ENCODE measurements around the gene KIAA0513.
"Not testable (repeated sequence)": the region's sequence is repeated elsewhere in the genome, so short reads cannot be mapped to it uniquely, and the experiment has no call there.

The KIAA0513 gene

DNA sequence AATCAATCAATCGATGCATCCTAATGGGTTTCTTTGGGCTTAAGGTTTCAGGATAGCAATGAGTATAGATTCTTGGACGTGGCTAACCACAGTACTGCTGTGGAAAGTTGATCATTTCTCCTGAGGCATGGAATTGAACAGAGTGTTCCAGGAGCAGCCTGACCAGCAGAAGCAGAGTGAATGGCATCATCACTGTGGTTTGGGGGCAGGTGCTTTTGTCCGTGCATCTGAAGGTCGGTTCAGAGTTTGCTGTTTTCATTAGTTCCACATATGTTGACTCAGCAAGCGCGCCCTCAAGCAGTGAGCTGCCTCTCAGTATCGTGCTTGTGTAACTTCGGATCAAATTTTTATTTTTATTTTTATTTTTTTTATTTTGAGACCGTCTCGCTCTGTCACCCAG lies 24.9 kb downstream of the KIAA0513 start:
- DNase-seq, result no peak

DNA sequence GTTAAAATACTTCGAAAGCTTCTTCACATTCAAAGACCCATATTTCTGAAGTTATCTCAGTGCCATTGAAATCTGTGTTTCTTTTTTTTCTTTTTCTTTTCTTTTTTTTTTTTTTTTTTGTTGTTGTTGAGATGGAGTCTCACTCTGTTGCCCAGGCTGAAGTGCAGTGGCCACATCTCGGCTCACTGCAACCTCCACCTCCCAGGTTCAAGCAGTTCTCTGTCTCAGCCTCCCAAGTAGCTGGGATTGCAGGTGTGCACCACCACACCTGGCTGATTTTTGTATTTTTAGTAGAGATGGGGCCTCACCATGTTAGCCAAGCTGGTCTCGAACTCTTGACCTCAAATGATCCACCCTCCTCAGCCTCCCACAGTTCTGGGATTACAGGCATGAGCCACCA lies 26.7 kb downstream of the KIAA0513 start:
- not testable (repeated sequence) for DNase-seq

DNA sequence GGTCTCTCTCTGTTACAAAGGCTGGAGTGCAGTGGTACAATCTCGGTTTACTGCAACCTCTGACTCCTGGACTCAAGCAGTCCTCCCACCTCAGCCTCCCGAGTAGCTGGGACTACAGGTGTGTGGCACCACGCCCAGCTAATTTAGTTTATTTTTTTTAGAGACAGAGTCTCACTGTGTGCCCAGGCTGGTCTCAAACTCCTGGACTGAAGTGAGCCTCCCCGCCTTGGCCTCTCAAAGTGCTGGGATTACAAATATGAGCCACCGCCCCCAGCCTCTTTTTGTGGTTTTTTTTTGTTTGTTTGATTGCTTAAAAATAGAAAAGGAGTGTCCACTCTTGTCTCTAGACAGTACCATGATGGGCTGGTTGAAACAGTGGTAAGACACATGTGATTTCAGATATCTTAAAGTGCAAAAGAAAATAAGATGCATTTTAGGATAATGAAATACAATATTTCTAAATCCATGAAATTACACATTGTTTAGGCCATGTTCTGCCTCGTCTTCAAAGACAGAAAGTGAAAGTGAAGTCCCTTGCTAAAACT lies 27.4 kb downstream of the KIAA0513 start:
- no peak for DNase-seq

DNA sequence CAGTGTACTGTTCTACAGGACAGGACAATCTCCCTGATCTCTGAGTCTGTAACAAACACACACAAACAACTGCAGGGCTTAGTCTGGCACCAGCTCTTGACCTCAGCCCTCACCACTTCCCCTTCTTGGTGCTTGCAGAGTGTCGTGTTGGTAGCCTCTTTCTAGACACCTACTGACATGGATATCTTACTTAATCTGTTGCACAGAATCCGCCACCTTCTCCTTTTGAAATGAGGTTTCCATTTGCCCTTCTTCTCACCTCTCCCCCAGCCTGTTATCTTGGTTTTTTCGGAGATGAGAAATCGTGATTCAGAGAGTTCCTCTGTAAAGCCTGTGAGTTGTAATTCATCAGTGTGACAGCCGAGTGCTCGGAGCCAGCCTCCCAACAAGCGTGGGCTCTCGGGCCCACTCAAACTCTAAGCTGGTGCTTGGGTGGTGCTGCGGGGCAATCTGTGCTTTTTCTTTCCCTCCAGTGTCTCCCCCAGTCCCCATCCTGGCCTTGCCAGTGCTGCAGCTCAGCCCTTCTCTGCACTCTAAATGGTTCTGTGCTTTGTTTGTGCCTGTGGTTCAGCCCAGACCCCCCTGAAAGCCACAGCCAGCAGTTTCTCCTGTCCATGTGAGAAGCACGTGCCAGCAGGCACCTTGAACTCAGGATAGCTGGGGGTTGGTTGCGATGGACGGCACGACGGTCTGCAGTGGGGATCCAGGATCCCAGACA lies 28.1 kb downstream of the KIAA0513 start:
- DNase-seq, result no peak

DNA sequence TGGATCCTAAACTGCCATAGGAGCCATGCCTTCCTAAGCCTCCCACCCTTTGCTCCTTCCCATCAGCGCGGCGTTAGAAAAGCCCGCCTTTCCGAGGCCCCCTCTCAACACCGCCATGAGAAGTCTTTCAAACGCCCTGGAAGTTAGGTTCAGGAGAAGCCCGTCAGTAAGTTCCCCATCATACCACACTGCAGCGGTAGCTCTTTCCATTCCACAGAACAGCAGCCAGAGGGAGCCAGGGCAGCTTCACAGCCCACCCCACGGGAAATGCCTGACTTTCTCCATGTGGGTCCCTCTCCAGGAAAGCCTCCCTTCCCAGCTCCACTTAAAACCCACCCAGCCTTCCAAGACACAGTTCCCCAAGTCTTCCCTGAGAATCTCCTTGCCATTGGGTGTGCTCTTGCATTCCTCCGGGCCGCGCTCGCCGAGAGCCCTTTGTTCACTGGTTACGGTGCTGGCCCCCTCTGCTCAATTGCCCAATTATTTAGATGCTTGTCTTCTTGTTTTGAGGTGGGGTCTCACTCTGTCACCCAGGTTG lies 28.7 kb downstream of the KIAA0513 start:
- no peak for DNase-seq

DNA sequence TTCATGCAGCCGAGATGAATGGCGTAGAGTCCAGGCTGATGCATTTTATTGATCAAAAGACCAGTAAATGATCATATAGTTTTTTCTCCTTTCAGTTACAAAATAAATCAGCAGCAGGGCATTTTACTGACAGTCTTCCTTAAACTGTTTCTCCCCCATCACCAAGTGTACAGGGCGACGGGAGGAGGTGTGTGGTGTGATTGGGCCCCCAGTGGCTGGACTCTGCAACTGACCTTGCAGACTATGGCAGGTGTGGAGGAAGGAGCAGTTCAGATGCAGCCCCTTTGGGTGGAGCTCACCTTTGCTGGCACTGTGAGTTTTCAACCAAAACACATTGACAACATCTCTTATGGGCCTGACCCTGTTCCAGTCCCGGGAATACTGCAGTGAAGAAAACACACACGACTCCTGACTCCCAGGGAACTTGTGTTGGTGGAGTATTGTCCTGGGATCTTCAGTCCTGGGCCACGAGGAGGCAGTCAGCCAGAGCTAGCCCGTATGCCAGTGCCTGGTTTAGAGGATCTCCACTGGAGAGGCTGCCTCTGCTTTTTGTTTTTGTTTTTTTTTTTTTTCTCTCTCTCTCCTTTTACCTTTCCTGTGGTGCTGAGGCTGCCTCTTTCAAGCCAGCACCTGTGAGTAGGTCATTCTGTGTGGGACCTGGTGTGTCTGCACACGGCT lies 29.8 kb downstream of the KIAA0513 start:
- no peak for DNase-seq

DNA sequence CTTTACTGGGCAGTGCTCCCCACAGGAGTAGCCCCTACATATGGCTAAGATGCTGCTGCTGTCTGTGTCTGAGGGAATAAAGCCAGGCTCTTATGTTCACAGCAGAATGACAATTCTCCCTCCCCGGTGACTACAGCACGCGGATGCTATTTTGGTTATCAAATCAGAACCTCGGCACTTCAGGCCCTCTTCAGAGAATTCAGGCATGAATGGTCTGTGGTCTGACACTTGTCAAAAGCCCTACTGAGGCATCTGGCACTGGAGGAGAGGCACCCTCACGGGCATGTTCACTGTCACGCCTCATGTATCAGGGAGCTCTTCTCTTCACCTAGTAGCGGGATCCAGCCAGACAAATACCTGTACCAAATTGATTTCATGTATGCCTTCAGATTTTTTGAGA lies 30.4 kb downstream of the KIAA0513 start:
- DNase-seq, result no peak

DNA sequence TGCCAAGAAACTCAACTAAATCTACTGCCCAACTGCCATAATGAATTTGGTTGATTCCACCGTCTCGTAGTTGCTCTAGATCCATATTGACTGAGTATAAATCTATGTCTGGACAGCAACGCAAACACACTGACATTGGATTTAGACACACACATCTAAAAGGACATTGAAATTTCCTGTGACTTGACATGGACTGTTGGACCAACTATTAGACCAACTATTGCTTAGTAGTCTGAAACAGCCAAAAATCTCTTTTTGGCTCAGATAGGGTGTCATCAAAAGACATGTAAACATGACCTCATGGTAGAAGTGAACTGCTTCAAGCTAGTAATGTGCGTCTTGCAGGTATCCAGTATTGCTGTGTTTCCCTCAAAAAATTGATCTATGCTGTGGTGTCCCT lies 31.3 kb downstream of the KIAA0513 start:
- DNase-seq, result no peak

DNA sequence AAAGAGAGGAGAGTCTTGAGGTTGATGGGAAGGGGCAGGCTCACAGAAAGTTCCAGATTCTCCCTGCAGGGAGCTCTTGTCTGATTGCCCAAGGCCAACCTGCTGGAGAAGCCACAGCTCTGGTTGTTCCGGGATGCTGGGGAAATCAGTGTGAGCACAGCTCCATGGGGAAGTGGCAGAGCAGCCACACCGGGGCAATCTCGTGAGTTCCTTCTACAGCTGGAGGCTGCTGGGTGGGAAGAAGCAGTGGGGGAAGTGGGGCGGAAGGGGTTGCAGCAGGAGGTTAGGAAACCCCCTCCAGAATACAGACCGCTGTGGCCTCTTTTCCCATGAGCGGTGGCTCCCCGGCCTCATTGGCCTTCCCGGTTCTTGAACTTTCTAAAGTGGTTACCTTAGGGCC lies 34.0 kb downstream of the KIAA0513 start:
- DNase-seq, result no peak

DNA sequence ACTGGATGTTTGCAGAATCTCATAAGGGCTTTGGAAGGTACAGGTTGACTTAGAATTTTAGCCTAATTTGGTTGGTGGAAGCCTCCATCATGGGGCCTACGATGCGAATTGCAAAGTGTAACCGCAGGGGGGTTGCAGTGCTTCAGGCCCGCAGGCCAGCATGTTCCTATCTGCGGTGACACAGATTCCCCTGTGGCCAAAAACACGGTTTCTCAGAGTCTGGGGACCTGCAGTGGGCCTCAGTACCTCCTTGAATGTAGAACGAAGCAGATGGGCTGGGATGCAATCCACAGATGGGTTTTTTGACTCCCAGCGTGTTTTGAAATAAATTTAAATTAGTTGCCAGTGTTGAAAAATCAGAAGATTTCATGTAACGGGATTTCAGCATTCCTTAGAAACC lies 34.7 kb downstream of the KIAA0513 start:
- no peak for DNase-seq

DNA sequence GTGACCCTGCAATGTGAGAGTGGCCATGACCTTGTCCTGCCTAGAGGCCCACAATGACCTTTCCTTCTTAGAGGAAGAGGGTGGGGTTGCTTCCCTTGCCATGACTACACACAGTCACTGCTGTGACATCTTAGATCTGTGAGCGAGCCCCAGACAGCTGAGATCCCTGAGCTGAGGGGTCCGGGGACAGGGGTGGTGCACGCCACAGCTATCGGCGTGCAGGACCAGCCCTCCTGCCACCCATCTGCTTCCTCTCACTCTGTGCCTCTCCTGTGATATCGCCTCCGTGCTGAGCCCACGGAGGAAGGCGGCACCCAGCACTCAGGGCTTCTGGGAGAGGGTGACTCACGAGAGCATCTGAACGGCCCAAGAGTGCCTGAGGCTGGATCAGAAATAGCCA lies 35.2 kb downstream of the KIAA0513 start:
- DNase-seq, result no peak

DNA sequence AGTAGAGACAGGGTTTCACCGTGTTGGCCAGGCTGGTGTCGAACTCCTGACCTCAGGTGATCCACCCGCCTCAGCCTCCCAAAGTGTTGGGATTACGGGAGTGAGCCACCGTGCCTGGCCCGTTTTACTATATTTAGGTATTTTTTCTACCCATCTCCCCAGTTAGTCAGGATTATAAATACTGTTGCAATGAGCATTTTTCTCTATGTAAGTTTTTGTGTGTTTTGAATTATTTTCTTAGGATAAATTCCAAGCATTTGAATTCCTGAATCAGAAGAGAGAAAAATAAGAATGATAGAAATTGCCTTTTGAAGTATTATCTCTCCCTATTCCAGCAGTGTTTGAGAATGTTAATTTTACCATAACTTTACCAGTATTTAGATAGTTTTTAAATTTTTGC lies 36.6 kb downstream of the KIAA0513 start:
- no peak for DNase-seq

DNA sequence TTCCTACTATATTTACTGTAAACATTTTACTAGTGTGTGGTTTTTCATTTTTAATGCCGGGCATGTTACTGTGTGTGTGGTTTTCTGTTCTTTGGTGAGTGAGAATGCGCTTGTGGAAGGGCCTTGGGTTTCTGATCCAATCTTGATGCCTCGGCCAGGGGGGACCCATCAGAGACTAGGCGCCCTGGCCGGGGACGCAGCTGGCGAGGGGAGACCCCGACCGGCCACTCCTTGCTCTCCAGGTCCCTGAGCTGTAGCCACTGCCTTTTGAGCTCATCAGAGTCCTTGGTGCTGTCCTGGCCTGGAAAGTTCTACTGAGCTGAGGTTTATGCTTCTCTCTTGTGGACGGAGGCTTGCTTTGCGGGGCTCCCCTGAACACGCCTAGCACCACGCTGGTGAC lies 37.5 kb downstream of the KIAA0513 start:
- no peak for DNase-seq

DNA sequence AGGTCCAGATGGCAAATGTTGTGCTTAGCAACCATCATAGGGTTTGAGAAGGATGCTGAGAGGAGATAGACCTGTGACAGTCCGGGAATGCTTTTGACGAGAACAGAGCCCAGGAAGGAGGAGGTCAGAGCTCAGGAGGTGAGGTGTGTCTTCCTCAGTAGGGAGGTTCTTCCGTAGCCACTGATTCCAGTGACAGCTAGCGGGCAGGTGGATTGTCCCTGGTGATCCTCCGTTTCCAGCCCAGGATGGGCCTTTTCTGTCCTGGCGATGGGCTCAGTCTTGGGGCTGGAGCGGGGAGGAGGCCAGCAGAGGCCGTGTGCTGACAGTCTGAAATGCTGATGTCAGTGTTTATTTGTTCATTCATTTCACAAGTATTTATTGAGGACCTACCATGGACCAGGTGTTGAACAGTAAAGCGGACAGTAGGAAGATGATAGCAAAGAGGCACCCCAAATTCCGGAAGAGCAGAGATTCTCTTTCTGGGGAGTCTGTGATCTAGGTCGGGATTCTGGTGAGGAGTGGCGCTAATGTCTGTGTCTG lies 38.8 kb downstream of the KIAA0513 start:
- no peak for DNase-seq

DNA sequence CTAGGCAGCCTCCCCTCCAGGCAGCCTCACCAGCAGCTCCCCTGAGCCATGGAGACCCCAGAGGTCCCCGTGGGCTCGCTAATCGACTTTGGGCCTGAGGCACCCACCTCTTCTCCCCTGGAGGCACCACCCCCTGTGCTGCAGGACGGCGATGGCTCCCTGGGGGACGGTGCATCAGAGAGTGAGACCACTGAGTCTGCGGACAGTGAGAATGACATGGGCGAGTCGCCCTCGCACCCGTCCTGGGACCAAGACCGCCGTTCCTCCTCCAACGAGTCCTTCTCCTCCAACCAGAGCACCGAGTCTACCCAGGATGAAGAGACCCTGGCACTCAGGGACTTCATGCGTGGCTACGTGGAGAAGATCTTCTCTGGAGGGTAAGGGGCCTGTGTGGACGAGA lies 39.4 kb downstream of the KIAA0513 start:
- no peak for DNase-seq

DNA sequence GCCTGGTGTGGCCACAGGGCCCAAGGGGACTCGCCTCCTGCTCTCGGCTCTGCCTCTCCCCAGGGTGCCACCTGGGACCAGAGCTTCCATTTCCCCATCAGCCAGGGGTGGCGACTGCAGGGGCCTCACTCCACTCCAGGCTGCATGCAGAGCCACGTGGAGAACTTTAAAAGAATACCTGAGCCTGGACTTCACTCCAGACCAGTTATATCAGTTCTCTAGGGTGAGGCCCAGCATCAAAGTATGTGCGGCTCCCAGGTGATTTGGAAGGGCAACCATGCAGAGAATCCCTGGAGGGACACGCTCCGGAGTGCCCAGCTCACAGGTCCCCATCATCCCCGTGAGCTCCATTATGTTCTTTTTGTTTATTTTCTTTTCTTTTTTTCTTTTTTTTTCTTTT lies 39.8 kb downstream of the KIAA0513 start:
- no peak for DNase-seq

DNA sequence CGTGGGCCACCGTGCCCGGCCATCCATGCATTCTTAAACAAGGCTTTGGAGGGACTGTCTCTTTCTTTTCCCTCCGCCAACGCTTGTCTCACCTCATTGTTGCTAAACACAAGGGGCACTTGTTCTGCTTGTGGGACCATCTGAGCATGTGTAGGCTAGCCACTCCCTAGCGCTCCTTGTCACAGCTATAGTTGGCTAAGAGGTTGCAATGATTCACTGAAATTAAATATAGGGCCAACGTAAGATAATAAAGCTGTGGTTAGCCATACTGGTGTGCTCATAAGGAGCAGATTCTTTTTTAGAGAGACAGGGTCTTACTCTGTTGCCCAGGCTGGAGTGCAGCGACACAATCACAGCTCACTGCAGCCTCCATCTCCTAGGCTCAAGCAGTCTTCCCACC lies 41.2 kb downstream of the KIAA0513 start:
- no peak for DNase-seq

DNA sequence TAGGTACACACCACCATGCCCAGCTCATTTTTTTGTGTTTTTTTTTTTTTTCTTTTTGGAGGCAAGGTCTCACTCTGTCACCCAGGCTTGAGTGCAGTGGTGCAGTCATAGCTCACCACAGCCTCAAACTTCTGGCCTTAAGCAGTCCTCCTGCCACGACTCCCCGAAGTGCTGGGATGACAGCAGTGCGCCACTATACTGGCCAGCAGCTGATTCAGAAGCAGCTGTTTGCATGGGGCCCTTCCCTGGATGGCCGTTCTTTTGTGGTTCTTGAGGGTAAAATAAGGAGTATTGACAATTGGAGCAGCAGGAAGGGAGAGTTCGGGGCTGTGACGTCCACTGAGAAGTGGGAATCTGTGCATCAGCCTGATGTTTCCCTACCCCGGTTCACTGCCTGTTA lies 41.6 kb downstream of the KIAA0513 start:
- DNase-seq, result no peak

DNA sequence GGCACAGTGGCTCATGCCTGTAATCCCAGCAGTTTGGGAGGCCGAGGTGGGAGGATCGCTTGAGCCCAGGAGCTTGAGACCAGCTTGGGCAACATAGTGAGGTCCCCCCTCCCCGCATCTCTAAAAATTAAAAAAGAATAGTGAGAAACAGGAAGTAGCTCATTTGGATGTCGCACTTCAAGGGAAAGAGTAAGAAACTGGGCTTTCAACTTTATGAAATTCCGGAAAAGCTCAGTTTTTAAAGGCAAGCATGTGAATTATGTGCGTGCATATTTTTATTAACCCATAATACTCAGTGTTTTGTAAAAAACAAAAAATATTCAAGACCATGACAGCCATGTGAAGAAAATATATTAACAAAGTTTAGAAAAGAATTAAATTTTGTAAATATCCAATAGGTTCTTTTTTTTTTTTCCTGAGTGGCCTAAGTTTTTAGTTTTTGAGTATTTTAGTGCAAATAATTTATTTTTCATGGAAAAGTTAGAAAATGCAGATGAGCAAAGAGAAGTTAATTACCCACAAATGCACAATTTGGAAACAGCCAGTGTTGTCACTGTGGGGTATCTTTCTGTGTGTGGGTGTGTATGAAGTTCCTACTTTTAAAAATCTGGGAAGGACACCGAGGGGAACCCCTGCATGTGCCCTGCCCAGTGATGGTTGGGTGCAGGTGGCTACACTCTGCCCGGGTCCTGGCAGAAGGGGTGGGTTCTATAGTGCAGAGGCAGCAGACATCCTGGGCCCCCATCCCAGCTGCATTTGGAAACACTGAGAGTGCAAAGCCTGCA lies 44.7 kb downstream of the KIAA0513 start:
- DNase-seq, result no peak

DNA sequence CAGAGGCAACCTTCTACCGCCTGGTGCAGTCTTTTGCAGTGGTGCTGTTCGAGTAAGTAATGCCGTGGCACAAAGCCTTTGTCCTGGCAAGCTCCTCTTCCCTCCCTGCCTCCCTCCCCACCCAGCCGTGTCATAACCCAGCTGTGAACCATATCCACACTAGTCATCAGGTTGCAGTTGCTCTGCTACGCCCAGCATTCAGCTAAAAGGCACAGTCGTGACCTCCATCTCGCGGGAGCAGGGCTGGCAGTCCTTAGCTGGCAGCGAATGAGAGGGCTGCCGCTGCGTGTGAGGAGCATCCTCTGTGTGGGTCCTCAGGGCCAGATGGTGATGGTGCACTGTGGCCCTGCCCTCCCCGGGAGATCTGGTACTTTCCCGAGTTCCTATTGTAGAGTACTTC lies 45.4 kb downstream of the KIAA0513 start:
- DNase-seq, result no peak

DNA sequence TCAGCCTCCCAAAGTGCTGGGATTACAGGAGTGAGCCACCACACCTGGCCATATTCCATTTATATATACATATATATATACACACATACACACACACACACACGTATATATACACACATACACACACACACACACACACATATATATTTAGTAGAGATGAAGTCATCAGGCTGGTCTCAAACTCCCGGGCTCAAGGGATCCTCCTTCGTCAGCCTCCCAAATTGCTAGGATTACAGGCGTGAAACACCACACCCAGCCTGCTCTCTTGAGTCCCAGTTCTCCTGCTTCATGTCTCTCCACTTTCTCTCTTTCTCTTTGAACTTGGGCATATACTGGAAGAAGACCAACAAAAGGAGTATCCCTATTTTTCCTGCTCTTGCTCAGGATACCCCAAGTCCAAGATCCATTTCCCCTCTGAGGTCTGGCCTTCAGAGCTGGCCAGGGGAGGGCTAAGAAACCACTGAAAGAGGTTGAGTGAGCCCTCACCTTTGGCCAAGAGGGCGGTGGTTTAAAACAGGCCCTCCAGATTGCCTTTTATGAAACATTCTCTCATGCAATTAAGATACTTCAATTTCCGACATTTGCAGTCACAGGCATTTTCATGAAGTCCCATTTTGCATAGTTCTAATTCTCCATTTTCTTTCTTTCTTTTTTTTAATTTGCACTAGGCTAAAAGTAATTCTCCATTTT lies 46.8 kb downstream of the KIAA0513 start:
- no peak for DNase-seq

DNA sequence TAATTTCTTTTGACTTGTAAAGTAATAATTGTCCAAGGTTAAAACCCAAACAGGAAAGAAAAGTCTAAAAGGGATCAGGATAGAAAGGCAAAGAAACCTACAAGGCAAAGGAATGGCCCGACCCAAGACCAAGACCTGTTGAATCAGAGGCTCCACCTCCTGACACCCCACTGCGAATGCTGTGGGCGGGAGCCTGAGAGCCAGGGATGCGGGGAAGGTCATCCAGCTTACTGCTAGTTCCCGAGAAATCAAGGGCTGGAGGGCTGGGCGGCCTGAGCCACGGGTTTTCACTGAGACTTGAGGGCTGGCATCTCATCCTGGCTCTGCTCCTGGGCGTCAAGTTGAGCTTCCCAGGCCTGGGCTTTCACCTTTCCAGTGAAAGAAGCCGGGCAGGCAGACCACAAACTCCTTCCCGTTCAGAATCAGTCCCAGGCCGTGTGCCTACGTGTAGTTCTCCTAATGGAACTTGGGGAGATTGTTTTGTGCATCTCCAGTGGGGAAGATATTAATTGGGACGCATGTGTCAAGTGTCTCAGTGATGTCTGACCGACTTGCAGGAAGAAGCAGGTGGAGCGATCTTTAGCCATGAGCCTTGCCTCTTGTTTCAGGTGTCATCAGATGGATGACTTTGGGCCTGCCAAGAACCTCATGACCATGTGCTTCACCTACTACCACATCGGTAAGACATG lies 47.8 kb downstream of the KIAA0513 start:
- no peak for DNase-seq
